SHP77 (cell line): ENCODE measurements around the gene NFKB2.

Experiments used
- DNase-seq, 2 experiments: peaks; one replicate each; lab custom pipeline; 2025; lab: John Stamatoyannopoulos, UW

The NFKB2 gene

GRCh38 chr10:102422545-102423129, 27.1 kb downstream of the NFKB2 start:
- DNase-seq: peak; percentile 70 to 77

GRCh38 chr10:102423372-102423968, 28.0 kb downstream of the NFKB2 start:
- DNase-seq: no peak

GRCh38 chr10:102424145-102424544, 28.6 kb downstream of the NFKB2 start:
- DNase-seq: no peak

- no peak for DNase-seq
Measured at GRCh38 chr10:102424916-102425315, 29.4 kb downstream of the NFKB2 start.

- no peak for DNase-seq
Measured at GRCh38 chr10:102425444-102425843, 29.9 kb downstream of the NFKB2 start.

GRCh38 chr10:102426803-102427287, 31.3 kb downstream of the NFKB2 start:
- DNase-seq: no peak

- no peak for DNase-seq
Measured at GRCh38 chr10:102429468-102429867, 34.0 kb downstream of the NFKB2 start.

GRCh38 chr10:102431452-102432124, 36.1 kb downstream of the NFKB2 start:
- no peak for DNase-seq

- DNase-seq: peak; percentile 95
Measured at GRCh38 chr10:102432162-102432950, 36.9 kb downstream of the NFKB2 start, which contains the start of gene CUEDC2. Gene CUEDC2, minus strand, starts transcription at chr10:102432574. Its CDS starts 7,386 bp downstream, at chr10:102425188.

- DNase-seq: no peak
Measured at GRCh38 chr10:102433619-102434046, 38.1 kb downstream of the NFKB2 start.

GRCh38 chr10:102434394-102435132, 39.1 kb downstream of the NFKB2 start:
- DNase-seq: no peak

- DNase-seq: no peak
Measured at GRCh38 chr10:102435133-102435497, 39.6 kb downstream of the NFKB2 start.

- DNase-seq: no peak
Measured at GRCh38 chr10:102435529-102436233, 40.2 kb downstream of the NFKB2 start.

- DNase-seq: no peak
Measured at GRCh38 chr10:102436312-102436711, 40.8 kb downstream of the NFKB2 start.

- DNase-seq: no peak
Measured at GRCh38 chr10:102437515-102437914, 42.0 kb downstream of the NFKB2 start.

- no peak for DNase-seq
Measured at GRCh38 chr10:102438374-102438773, 42.9 kb downstream of the NFKB2 start.

- DNase-seq: no peak
Measured at GRCh38 chr10:102444851-102445250, 49.3 kb downstream of the NFKB2 start.

GRCh38 chr10:102449321-102450123, 54.0 kb downstream of the NFKB2 start:
- peak; percentile 34 to 67 for DNase-seq

- no peak for DNase-seq
Measured at GRCh38 chr10:102450124-102450373, 54.5 kb downstream of the NFKB2 start.

GRCh38 chr10:102450374-102451104, 55.0 kb downstream of the NFKB2 start:
- DNase-seq: peak; percentile 75 to 88
